Putamen (tissue), 1 donor: ENCODE measurements around the gene EP400.
A peak's percentile ranks its signal among the peaks of the same experiment; 100 is the strongest.
"Not testable (repeated sequence)": the region's sequence is repeated elsewhere in the genome, so short reads cannot be mapped to it uniquely, and the experiment has no call there.

Source experiments
- DNase-seq: peaks from one replicate; pipeline ENCODE4 v3.0.0-alpha.2; 2016; ENCODE audit warnings: low spot score

EP400 gene

GRCh38 chr12:131928080-131928710 lies 21.5 kb upstream of the EP400 start:
- no peak for DNase-seq

GRCh38 chr12:131928711-131929580 lies 20.8 kb upstream of the EP400 start, which contains the start of gene PUS1:
Gene PUS1 (plus strand): TSS chr12:131929276. CDS start chr12:131929723, 447 bp downstream.
- DNase-seq: peak; percentile 92

GRCh38 chr12:131929581-131930456 lies 19.9 kb upstream of the EP400 start:
- no peak for DNase-seq

GRCh38 chr12:131930510-131930909 lies 19.2 kb upstream of the EP400 start:
- DNase-seq: no peak

GRCh38 chr12:131933387-131933786 lies 16.4 kb upstream of the EP400 start:
- no peak for DNase-seq

- no peak for DNase-seq
Observed at GRCh38 chr12:131934535-131934934, 15.2 kb upstream of the EP400 start.

GRCh38 chr12:131938082-131938481 lies 11.7 kb upstream of the EP400 start:
- no peak for DNase-seq

- DNase-seq: no peak
Observed at GRCh38 chr12:131939007-131939406, 10.7 kb upstream of the EP400 start.

GRCh38 chr12:131940141-131940547 lies 9.6 kb upstream of the EP400 start:
- no peak for DNase-seq

- no peak for DNase-seq
Observed at GRCh38 chr12:131941116-131941986, 8.4 kb upstream of the EP400 start.

GRCh38 chr12:131941987-131942341 lies 7.8 kb upstream of the EP400 start:
- no peak for DNase-seq

- DNase-seq: no peak
Observed at GRCh38 chr12:131942671-131943070, 7.1 kb upstream of the EP400 start.

- no peak for DNase-seq
Observed at GRCh38 chr12:131943389-131943788, 6.4 kb upstream of the EP400 start.

GRCh38 chr12:131943876-131944275 lies 5.9 kb upstream of the EP400 start:
- DNase-seq: no peak

GRCh38 chr12:131944601-131945251 lies 5.0 kb upstream of the EP400 start:
- DNase-seq: no peak

GRCh38 chr12:131946757-131947156 lies 3.0 kb upstream of the EP400 start:
- no peak for DNase-seq

- no peak for DNase-seq
Observed at GRCh38 chr12:131947482-131948027, 2.2 kb upstream of the EP400 start.

- DNase-seq: no peak
Observed at GRCh38 chr12:131948166-131948712, 1.5 kb upstream of the EP400 start.

- DNase-seq: not testable (repeated sequence)
Observed at GRCh38 chr12:131948713-131949430, 870 bp upstream of the EP400 start.
